GM12801 (cell line): ENCODE measurements around the gene NT5C1A.

Experiments
- TF ChIP-seq, protein P1 (sequence below): IDR thresholded peaks from one replicate; pipeline ENCODE4 v1.5.1; 2011; ENCODE audit warnings: control low read depth; ENCODE audit not compliant: insufficient read length; ENCODE audit errors: extremely low read depth

The NT5C1A gene

DNA sequence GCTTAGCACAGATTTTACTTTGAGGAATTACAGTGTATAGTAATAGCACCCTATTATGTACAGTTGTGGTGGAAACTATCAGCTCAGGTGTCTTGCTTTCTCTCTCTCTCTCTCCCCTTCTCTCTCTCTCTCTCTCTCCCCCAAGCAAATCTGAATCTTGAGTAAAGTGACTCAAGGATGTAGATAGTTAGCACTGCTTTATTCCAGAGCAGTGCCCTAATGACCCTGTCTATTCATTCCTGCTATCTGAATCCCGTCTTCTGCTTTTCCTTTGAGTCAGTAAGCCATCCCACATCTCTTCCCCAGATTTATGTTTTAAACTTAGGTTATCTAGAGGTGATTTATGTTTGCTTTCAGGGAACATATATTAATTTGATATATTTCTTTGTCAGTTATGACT lies 24.5 kb upstream of the NT5C1A start:
- TF ChIP-seq, protein P1, sequence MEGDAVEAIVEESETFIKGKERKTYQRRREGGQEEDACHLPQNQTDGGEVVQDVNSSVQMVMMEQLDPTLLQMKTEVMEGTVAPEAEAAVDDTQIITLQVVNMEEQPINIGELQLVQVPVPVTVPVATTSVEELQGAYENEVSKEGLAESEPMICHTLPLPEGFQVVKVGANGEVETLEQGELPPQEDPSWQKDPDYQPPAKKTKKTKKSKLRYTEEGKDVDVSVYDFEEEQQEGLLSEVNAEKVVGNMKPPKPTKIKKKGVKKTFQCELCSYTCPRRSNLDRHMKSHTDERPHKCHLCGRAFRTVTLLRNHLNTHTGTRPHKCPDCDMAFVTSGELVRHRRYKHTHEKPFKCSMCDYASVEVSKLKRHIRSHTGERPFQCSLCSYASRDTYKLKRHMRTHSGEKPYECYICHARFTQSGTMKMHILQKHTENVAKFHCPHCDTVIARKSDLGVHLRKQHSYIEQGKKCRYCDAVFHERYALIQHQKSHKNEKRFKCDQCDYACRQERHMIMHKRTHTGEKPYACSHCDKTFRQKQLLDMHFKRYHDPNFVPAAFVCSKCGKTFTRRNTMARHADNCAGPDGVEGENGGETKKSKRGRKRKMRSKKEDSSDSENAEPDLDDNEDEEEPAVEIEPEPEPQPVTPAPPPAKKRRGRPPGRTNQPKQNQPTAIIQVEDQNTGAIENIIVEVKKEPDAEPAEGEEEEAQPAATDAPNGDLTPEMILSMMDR: no peak

DNA sequence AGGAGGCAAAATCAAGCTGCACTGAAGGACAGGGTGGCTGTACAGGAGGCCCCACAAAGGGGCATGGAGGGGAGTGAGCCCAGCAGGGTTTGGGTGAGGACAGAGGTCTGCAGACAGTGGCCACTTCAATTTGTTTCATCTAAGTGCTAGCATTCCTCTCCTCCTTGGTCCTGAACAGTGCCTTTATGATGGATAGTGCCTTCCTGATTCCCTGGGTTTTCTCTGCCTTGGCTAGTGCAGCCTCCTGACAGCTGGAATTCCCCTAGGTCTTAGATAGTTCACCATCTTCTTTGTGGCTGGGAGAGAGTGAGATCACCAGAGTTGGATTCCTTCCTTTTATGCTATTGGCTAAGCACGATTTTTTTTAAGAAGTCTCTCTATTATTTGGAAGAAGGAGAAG lies 23.1 kb upstream of the NT5C1A start:
- TF ChIP-seq, protein P1: no peak

DNA sequence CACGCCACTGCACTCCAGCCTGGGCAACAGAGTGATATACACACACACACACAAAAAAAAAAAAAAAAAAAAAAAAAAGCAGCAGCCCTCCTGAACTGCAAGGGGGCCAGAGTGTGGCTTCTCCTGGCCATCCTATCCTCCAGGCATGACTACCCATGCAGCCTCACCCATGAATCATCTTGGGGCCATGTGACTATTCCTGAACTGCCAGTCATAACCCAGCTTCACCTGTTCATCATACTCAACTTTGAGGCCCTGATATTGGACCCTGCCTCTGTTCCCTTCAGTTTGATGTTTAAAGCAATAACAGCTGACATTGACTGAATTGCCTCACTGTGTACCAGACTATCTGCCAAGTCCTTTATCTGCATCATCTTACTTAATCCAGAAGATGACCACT lies 22.1 kb upstream of the NT5C1A start:
- TF ChIP-seq, protein P1: no peak

DNA sequence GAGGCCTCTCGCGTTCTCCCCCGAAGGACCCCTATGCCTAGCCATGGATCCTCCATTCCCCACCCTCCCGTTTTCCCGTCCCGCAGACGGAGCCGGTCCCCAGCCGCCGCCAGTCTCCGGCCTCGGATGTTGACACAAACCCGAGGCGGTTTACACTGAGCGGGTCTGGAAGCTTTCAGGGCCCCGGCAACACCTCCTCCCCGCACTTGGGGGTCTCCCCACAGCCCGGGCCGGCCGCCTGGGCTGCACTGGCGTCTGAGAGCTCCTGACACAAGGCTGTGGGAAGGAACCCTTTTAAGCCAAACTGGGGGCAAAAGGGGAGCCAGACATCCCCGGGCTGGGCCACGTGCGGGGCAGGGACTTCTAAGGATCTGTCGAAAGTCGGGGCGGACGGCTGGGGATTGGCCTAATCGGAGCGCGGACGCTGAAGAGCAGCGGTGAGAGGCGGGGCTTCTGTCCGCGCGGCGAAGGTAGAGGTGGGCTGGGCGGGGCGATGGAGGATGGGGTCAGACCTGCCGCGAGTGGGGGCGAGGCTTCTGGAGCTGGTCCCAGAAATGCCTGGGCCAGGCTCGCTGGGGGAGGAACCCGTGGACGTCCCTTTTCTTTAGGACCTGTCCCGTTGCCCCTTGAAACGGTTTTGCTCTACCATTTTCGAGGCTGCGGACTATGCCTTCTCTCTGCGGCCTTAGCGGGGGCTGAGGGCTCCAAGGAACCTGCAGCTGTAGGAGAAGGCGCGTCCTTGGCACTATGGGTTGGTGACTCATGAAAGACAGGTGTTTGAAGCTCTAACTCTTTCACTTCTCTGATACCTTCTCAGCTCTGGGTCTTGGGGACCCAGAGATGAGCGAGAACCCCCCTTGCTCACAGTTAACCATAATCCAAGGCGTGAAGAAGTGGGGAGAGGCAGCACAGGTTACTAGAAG lies 20.5 kb upstream of the NT5C1A start:
- TF ChIP-seq, protein P1: no peak

DNA sequence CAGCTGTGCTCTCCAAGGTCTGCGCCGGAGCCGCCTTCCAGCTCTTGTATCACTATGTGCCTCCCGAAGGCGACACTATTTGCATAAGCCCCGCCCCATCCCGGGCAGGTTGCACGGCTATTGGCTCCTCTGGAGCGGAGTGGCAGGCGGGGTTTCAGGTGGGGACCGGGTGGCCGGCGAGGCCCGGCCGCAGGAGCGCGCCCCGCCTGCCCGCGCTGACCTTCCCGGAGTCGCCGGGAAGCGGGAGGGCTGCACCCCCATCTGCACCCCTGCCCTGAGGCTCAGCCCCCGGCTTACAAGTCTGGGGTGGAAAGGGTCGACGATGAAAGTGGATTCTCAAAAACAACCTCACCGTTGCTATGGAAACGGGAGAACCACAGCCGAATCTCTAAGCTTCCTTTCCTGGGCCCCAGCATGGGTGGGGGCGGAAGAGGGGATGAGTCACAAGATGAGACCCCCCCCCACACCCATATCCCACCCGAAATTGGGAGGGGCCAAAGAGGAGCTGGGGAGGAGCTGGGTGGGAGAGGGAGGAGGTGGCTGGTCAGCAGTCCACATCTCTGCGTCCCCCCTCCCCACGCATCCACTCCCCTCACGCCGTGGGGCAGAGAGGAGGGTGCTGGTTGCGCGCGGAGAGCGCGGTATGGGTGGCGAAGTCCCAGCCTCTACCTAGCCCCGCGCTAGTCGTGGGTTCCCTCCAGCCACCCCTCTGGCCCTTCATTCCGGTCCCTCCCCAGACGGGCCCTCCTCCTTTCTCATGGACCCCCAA lies 19.7 kb upstream of the NT5C1A start, which contains the start of gene HPCAL4:
Gene HPCAL4 (minus strand): TSS at position 51 of the 769 bp plus-strand sequence. CDS start 6,830 bp downstream, outside the sequence.
- TF ChIP-seq, protein P1: no peak

DNA sequence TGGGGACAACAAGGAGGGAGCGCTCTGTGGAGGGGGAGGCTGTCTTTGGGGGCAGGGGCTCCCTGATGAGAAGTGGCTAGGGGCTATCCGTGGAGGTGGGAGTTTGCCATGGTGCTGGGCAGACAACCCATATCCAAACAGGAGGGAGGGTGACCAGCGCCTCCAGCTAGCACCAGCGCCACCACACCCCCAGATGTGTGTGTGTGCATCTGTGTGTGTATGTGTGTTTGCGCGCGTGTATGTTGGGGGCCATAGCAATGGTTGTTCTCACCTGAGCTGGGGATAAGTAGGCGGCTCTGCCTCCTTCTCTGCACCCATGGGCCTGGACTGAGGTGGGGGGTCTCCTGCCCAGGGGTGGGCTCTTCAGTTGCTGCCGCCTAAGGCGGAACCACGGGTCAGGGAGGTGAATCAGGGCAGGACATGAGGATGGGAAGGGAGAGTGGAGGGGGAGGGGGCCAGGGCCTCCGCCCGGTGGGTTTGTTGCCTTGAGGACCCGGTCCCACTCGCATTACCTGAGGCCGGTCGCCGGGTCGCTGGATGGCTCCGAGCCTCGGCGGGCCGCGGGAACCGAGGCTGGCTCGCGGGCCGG lies 19.0 kb upstream of the NT5C1A start:
- TF ChIP-seq, protein P1: no peak

DNA sequence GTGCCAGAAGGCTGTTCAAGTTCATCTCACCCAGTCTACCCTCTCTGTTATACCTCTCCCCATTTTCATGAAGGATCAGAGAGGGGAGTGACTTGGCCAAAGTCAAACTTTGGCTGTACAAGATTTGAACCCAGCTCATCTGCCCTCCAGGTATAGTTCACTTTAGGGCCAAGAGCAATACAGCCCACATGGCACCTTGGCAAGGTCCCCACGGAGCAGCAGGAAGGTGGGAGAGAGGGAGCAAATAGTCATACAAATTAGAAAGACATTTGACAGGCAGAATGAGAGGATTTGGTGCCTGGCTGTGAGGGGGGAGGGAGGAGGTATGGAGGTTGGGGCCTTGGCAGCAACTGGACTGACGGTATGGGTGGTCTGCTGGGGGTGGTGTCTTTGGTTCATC lies 18.3 kb upstream of the NT5C1A start:
- TF ChIP-seq, protein P1: no peak
